ENCODE measurements around the gene SLC38A5. TPM values are rescaled to one million over a fixed set of nuclear protein-coding genes. Genes with fewer than 3 reads are reported as not detected.
"Not testable (repeated sequence)": the region's sequence is repeated elsewhere in the genome, so short reads cannot be mapped to it uniquely, and the experiment has no call there.

Gene SLC38A5
- total RNA-seq, 1 donor from 2014 or later = 195 TPM

DNA sequence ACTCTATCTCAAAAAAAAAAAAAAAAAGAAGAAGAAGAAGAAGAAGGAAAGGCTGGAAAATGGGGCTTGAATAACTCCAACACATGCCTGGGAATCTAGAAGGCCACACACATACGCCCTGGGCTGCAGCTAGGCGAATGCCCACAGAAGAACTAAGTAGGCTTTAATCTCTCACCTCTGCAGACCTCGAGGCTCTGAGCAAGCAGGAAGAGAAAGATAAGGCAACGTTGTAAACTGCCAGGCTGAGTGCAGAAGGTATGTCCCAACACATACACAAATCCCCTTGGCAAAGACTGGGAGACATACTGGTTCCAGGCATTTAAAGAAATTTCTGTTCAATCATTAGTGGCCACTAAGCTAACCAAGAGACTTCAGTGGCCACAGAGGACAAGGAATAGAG, 18.4 kb downstream of the SLC38A5 start:
- intact Hi-C loops (cut with micrococcal nuclease) = no loop called here
- Mint-ChIP-seq H3K9me3 (no peaks in the 10 kb centered on the region), H3K4me1 (no peaks in the 10 kb centered on the region), H3K27me3 (no peaks in the 10 kb centered on the region), H3K4me3 (no peak overlapping the region), H3K27ac (no peak overlapping the region), H3K36me3 (ENCODE audit: low read depth) (peaks cover 1% of the 10 kb centered on the region)
- DNase-seq = no peak

DNA sequence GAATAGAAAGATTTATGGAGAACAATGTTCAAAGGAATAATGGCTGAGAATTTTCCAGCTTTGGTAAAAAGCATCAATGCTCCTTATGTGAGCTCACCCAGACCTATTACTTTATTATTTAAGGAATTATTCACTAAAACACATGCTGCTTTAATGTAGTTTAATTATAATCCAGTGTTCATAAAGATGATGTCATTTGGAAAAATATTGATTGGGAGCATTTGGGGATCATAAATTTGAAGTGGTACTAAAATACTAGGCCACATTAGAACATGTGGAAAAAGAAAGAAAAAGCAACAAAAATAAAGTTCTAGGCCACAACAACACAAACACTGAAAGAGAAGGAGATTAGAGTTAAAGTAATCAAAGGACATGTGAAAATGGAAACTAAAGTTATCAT, 20.0 kb downstream of the SLC38A5 start:
- H3K36me3 Mint-ChIP-seq (ENCODE audit: low read depth) = no peaks in the 10 kb centered on the region
- no peaks in the 10 kb centered on the region for H3K9me3 Mint-ChIP-seq
- H3K27me3 Mint-ChIP-seq = no peaks in the 10 kb centered on the region
- intact Hi-C loops (cut with micrococcal nuclease) = no loop called here
- no peak overlapping the region for H3K27ac Mint-ChIP-seq
- H3K4me3 Mint-ChIP-seq = no peak overlapping the region
- no peaks in the 10 kb centered on the region for H3K4me1 Mint-ChIP-seq
- no peak for DNase-seq

DNA sequence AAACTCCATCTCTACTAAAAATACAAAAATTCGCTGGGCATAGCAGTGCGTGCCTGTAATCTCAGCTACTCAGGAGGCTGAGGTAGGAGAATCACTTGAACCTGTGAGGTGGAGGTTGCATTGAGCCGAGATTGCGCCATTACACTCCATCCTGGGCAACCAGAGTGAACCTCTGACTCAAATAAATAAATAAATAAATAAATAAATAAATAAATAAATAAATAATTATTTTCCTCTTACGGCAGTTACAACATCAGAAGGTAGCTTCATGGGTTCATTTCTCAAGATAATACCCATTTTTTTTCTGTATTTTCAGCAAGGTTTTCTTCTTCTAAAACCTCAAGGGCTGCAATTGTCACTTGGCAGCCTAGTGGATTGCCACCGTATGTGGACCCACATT, 22.9 kb downstream of the SLC38A5 start:
- H3K27ac Mint-ChIP-seq; H3K36me3 Mint-ChIP-seq (ENCODE audit: low read depth); H3K4me1 Mint-ChIP-seq; H3K9me3 Mint-ChIP-seq; H3K4me3 Mint-ChIP-seq; DNase-seq; intact Hi-C loops (cut with micrococcal nuclease); H3K27me3 Mint-ChIP-seq: not testable (repeated sequence)

DNA sequence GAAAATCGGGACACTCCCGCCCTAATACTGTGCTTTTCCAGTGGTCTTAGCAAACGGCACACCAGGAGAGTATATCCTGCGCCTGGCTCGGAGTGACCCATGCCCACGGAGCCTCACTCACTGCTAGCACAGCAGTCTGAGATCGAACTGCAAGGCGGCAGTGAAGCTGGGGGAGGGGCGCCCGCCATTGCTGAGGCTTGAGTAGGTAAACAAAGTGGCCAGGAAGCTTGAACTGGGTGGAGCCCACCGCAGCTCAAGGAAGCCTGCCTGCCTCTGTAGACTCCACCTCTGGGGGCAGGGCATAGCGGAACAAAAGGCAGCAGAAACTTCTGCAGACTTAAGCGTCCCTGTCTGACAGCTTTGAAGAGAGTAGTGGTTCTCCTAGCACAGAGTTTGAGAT, 36.3 kb downstream of the SLC38A5 start:
- intact Hi-C loops (cut with micrococcal nuclease); H3K27me3 Mint-ChIP-seq; H3K4me1 Mint-ChIP-seq; H3K9me3 Mint-ChIP-seq; H3K27ac Mint-ChIP-seq; DNase-seq; H3K36me3 Mint-ChIP-seq (ENCODE audit: low read depth); H3K4me3 Mint-ChIP-seq: not testable (repeated sequence)

GRCh38 chrX:48430166-48430565, 39.9 kb downstream of the SLC38A5 start:
- DNase-seq; H3K9me3 Mint-ChIP-seq; H3K36me3 Mint-ChIP-seq (ENCODE audit: low read depth); intact Hi-C loops (cut with micrococcal nuclease); H3K27me3 Mint-ChIP-seq; H3K4me3 Mint-ChIP-seq; H3K4me1 Mint-ChIP-seq; H3K27ac Mint-ChIP-seq: not testable (repeated sequence)

- H3K36me3 Mint-ChIP-seq (ENCODE audit: low read depth); intact Hi-C loops (cut with micrococcal nuclease); H3K27me3 Mint-ChIP-seq; H3K4me1 Mint-ChIP-seq; DNase-seq; H3K27ac Mint-ChIP-seq; H3K9me3 Mint-ChIP-seq; H3K4me3 Mint-ChIP-seq: not testable (repeated sequence)
Observed at GRCh38 chrX:48429606-48430005, 40.5 kb downstream of the SLC38A5 start.

GRCh38 chrX:48427027-48427716, 42.9 kb downstream of the SLC38A5 start:
- H3K36me3 Mint-ChIP-seq (ENCODE audit: low read depth); DNase-seq; H3K27me3 Mint-ChIP-seq; H3K9me3 Mint-ChIP-seq; H3K4me3 Mint-ChIP-seq; intact Hi-C loops (cut with micrococcal nuclease); H3K27ac Mint-ChIP-seq; H3K4me1 Mint-ChIP-seq: not testable (repeated sequence)

DNA sequence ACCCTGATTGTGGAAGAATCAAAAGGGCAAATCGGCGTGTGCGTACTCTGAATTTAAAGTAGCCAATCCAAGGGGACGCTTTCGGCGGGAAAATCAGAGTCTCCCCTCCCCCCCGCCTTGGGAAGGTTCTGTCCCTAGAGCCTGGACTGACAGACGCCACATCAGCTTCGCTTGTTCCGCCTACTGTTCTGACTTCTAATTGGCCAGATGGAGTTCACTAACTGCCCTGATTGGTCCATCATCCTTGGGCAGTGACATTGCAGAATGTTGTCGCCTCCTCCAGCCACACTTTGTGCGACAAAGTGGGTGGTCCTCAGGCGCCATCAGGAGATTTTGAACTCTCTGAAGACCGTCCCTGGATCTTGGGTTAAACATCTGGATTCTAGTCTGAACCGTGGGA, 58.2 kb downstream of the SLC38A5 start, which contains the start of gene SSX4B:
Gene SSX4B (minus strand): TSS at position 101 of the 400 bp plus-strand sequence. CDS start 588 bp downstream, outside the sequence.
- H3K36me3 Mint-ChIP-seq (ENCODE audit: low read depth); H3K4me3 Mint-ChIP-seq; DNase-seq; H3K27ac Mint-ChIP-seq; H3K9me3 Mint-ChIP-seq; H3K4me1 Mint-ChIP-seq; intact Hi-C loops (cut with micrococcal nuclease); H3K27me3 Mint-ChIP-seq: not testable (repeated sequence)

Other genes with a start within 250 kb of the SLC38A5 start
- gene SSX1, start 214.9 kb downstream of the SLC38A5 start, total RNA-seq = not detected in 2 replicates
- not detected in 2 replicates for gene SSX3, start 113.6 kb downstream of the SLC38A5 start, total RNA-seq
- not detected in 2 replicates for gene SSX4, start 86.7 kb downstream of the SLC38A5 start, total RNA-seq
- not detected in 2 replicates for gene SSX4B, start 58.3 kb downstream of the SLC38A5 start, total RNA-seq
- 95.6 and 101 TPM in 2 replicates for gene FTSJ1, start 5.9 kb upstream of the SLC38A5 start, total RNA-seq
- 11.5 and 12.9 TPM in 2 replicates for gene PORCN, start 38.7 kb upstream of the SLC38A5 start, total RNA-seq
- 159 and 163 TPM in 2 replicates for gene EBP, start 51.5 kb upstream of the SLC38A5 start, total RNA-seq
- 14.0 and 15.9 TPM in 2 replicates for gene TBC1D25, start 69.5 kb upstream of the SLC38A5 start, total RNA-seq
- gene RBM3, start 104.2 kb upstream of the SLC38A5 start, total RNA-seq = 317 and 318 TPM in 2 replicates
- gene WDR13, start 127.2 kb upstream of the SLC38A5 start, total RNA-seq = 43.8 and 44.9 TPM in 2 replicates
- gene WAS, start 213.5 kb upstream of the SLC38A5 start, total RNA-seq = 99.0 and 104 TPM in 2 replicates
- gene SUV39H1, start 226.5 kb upstream of the SLC38A5 start, total RNA-seq = 27.6 and 32.2 TPM in 2 replicates

Data from activated CD4-positive, alpha-beta T cell treated with anti-CD3 and anti-CD28 coated beads, Interleukin-2, amount 10 ng/mL, durations not matched to agents 24 days and 14 days (primary cell).